Astrocyte of the hippocampus (primary cell): ENCODE measurements around the gene FYN.

Experiments used
- DNase-seq: peaks from one replicate; pipeline ENCODE4 v3.0.0; 2011; ENCODE audit warnings: low read depth, low spot score

FYN gene

DNA sequence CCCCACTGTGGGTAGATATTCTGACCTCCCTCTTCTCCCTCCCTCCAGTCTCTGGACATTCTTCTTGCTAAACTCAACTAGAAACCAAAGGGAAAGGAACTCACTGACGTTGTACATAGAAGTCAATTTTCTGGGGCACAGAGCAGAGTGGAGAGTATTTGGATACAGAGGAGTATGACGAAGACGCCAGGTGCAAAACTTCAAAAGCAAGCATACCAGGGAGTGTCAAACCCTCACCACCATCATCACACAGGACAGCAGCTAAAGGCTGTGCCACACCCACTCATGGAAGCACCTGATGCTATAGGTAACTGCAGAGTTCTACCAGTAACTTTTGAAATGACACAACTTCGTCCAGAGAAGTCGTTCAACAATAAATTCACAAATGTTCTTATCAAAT lies 64.8 kb downstream of the FYN start:
- DNase-seq = no peak

DNA sequence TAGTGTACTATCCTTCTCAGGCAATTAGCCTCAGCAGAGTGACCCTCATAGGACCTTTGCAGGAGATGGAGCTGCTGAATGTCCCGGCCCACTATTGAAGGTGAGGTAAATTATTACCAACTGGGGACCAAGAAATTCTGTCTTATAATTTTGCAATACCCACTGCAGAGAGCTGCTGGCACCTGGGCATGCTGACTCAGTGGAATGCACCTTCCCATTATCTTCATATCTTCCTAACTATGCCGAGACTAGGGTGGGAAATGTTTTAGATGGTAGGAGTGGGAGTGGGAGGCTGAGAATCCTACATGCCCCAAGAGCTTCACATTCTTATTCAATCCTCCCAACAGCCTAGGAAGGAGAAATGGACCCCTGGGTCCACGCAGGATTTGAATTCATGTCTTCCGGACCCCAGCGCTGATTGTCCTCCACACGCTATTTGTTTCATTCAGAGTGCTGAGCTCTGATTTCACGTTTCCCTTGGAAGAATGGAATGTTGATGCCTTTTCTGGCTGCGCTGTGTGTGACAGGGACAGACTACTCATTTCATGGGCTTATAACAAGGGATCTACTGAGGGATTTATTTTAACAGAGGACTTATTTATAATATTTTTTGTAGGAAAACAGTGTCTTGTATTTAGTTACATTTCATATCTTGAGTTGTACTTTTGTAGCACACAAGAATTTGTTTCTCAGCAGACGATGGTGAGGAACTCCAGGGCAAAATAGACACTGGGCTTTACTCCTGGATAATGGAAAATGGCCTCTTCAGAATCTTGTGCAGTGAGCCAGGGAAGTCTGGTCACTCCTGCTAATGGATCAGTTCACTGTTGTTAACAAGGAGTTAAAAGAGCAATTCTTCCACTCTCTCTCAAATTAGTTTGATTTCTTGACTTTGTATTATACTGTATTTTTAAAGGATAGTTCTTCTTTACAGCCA lies 66.4 kb downstream of the FYN start:
- no peak for DNase-seq

DNA sequence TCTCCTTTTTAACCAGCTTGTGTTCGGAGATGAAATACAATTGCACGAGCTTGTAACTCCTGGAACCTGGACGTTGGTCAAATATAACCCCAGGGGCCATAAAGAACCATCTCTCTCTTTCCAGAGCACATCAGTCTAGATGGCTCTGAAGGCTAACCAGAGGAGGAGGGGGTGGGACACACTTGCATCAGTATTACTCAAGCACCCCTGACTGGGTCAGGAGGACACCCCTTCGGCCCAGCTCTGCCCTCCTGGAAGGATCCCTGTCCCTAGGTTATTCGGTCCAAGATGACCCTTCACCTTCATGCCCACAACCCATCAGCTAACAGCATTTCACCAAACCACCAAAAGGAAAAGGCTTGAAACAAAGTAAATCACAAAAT lies 67.1 kb downstream of the FYN start:
- DNase-seq = no peak

DNA sequence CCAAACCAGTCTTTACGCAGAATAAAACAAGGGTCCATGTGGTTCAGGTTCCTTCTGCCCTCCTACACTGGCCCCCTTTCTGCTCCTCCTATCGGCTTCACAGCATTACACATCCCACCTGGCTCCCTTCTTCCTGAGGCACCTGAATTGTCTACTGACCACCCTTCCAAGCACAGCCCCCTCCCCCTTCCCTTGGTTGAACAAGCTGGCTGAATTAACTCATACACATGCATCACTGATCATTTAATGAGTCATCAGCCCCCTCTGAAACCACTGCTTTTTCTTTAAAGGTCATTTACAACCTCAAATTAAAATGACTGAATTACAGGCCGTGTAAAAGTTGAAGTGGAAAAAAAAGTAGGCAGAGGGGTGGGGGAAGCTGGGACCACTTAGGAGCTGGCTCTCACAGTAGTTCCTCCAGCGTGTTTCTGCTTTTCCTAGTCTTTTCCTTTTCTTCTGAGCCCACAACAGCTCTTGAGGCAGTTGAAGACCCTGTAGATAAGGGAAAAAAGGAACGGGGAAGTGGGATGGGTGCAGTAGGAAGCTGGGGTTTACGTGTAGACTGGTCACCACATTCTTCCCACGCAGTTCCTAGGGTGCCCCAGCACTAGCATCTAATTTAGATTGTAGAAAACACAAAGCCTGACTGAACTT lies 67.6 kb downstream of the FYN start:
- peak; percentile 95 for DNase-seq

DNA sequence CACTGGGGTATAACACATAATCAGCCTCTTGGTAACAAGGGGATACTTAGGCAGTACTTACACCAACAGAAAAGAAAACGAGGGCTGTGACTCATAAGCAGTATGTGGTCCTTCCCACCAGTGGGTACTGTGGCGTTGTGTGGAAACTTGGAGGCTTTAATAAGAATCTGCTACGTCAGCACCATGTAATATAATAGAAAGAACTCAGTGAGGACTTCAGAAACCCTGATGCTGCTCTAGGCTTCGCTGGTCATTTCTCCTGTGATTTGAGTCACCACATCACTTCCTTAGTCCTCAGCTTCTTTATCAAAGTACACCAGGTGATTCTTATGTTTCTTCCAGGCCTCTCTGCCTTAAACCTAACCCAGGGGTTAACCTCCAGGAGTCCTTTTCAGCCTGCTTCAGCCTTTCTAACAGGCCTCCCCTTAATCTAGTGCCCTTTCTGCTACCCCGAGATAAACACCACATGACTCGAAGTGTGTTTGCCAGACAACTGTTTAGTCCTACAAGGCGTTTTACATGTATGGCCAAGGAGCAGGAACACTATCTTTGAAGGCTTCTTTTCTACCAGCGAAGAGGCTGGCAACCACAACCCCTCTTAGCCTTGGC lies 68.5 kb downstream of the FYN start:
- DNase-seq = peak; percentile 93

DNA sequence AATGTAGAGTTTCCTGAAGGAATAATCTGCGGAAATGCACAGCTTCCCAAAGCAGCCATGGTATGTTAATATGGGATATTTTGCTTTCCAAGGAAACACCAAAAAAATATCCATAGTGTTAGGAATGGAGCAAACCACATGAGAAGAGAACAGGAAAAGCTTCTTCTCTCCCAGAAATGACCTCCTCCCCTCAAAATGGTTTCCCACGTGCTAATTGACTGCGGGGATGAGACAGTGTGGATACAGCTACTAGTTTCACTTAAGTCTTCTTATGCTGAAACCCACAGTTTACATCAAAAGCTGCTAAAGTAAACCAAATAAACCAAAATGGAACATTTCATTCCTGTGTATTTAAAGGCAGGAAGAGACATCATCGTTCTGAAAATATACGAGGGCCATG lies 69.4 kb downstream of the FYN start:
- DNase-seq = no peak

DNA sequence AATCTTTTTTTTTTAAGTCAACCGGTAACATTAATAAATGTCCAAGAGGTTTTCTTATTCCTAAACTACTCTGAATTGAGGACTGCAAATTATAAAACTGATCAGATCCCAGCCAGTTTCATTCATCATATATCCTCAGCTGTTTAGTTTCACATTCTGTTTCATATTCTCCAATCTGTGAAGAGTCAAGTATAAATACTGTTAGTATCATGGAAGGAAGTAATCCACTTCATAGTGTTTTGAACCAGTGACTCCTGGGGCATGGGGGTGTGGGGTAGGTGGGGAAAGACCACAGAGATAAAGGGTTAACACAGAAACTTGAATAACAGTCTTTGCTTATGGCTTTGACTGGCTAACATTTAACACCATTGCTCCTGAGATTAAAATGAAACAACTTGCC lies 69.9 kb downstream of the FYN start:
- no peak for DNase-seq

DNA sequence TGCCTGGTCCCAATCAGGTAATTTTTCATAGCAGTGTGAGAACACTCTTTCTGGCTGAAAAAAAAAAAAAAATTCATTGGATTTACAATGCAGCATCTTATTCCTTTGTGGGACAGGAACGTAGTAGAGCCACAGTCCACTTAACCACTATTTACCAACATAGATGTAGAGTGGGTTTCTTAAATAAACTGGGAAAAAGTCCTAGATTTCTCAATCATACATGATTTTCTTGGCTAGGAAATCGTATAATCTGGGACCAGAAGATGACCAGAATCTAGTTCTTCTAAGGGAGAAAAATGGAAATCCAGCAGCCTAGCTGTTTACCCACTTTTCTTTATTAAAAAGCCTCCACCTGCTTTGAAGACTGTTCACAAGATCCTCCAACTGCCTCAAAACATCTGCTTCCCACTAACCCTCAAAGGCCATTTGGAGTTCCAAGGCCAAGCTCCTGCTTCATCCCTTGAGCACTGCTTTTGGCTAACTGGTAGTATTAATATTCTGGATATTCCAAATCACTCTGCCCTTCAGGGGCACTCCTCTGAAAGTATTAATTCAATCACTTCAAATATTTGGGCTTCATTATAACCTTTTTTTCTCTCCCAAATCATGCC lies 70.4 kb downstream of the FYN start:
- no peak for DNase-seq

DNA sequence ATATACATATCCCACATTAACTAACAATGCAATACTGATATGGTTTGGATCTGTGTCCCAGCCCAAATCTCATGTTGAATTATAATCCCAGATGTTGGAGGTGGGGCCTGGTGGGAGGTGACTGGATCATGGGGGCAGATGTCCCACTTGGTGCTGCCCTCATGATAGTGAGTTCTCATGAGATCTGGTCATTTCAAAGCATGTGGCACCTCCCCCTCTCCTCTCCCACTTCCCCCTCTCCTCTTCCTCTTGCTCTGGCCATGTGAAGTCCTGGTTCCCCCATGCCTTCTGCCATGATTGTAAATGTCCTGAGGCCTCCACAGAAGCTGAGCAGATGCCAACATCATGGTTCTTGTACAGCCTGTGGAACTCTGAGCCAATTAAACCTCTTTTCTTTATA lies 71.2 kb downstream of the FYN start:
- no peak for DNase-seq

DNA sequence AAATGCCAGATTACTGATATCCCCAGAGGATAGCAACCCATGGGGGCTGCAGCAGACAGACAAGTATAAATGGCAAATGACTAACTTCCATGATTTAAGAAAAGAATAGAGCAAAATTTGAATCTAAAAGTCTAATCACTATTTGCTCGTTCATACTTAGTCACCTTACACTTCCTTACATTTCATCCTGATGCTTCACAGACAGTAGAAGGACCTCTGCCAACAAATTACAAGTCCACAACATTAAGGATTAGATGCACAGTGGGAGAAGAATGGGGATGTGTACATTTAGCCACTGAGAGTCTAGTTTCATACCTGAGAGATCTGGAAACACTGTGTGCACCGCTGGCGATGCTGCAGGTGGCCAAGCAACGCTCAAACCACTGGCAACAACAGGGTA lies 72.4 kb downstream of the FYN start:
- no peak for DNase-seq

DNA sequence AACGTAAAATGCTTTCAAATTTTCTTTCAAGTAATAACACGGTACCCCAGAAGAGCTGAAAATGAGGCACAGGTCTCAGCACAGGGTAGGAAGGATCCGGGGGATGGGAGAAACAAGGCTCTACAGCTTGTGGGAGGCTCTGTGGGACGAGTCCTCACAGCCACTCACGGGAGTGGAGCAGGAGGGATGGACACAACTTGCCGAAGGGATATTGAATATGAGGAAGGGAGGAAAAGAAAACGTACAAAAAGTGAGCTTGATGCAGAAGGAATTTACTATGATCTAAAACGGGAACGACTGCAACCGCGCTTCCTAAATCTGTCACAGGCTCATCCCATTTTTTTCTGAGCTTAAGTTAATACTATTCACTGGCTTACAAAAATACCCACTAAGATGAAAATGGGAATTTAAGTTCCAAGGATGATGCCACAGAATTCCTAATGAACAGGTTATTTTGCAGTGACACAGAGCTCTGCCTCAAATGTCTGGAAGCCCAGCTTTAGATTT lies 72.9 kb downstream of the FYN start:
- DNase-seq = no peak

DNA sequence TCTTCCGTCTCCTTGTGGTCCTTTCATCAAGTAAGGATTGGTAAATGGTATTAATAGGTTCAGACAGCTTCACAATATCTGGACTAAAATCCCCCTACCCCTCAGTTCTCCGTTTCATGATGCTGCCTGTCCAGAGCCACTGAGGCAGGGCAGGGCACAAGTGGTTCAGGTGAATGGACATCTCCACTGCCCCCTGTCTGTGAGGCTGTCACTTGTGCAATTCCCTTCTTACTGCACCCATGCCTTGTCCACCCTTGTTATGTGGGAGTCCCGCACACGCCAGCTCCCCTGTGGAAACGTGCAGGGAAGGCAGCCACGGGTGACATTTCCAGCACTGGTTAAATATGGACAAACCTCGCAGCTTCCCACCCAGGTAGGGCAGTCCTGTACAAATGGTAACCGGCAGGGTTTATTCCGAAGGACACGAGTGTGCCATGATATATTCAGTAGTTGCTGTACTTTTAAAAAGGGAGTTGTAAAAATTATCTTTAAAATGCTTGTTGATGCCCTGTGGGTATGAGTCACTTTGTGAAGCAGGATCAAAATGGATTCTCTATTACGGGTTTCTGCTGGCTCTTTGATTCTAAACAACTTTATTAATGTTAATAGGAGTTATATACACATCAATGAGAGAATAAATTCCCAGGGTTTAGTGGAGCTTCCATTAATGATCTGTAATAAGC lies 73.5 kb downstream of the FYN start:
- no peak for DNase-seq

DNA sequence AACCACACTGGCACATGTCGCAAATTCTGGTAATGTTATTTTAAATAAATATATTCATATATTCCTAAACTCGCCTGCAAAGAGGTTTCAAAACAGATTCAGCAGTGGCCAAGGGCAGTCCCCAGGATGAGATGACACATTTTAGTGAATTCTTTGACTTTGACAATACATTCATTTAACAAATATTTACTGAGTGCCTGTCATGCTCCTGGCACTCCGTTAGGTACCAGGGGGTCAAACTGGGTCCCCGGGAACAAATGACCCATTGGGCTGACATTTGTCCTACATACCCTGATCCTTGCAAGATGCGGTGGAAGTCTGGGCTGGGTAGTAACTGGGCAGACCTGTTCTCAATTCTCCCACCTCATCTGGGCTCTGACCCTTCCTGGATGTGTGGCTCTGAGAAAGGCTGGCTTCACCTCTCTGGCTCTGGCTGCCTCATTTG lies 74.9 kb downstream of the FYN start:
- DNase-seq = no peak

DNA sequence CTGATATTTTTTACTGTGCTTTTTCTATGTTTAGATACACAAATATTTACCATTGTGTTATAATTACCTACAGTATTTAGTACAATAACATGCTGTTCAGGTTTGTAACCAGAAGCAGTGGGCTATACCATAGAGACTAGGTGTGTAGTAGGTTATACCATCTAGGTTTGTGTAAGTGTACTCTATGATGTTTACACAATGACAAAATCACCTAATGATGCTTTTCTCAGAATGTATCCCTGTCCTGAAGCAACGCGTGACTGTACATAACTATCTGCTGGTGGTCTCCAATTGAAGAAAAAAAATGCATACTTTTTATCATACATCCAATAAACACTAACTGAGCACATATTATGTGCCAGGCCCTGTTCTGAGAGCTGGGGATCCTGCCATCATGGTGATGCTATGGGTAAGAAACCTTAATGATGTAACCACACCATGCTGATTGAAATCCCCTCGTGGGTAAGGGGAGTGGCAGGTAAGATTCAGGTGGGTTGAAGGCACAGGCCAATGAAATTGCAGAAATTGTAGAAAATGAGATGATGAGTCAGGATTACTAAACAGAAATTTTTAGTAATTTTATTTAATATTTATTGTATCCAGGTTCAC lies 76.8 kb downstream of the FYN start:
- DNase-seq = no peak

DNA sequence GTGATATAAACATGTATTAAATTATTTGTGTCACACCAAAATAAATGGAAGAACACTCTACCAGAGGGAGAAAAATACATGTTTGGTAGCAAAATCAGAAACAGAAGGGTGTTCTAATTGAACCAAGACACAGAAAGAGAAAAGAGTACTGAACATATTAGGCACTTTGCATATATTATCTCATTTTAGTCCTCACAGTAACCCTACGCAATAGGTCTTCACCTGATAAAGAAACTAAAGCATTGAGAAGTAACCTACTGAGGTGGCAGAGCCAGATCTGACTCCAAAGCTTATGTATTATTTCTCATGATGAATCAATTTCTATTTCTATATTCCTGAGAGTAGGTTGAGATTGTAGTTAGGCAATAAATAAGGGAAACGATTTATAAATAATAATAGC lies 77.7 kb downstream of the FYN start:
- DNase-seq = no peak

DNA sequence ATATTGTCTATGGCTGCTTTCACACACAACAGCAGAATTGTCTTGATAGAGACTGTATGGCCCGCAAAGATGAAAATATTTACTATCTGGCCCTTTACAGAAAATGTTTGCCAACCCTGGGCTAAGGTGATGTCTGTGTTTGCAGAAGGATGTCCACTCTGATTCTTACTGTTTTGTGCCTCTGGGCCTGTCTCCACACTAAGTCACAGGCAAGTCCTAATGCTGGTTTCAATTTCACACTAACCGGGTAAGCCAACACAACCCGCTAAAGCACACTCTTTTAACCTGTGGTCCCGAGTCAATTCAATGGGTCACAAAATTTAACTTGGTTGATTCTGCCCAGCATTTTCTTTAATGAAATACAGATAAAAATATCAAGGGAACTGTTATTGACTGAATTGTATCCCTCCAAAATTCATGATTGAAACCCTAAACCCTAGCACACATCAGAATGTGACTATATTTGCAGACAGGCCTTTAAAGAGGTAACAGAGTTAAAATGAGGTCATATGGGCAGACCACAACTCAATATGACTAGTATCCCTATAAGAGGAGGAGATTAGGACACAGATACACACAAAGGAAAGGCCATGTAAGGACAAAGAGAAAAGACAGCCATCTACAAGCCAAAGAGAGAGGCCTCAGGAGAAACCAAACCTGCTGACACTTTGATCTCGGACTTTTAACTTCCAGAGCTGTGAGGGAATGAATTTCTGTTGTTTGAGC lies 78.4 kb downstream of the FYN start:
- no peak for DNase-seq

DNA sequence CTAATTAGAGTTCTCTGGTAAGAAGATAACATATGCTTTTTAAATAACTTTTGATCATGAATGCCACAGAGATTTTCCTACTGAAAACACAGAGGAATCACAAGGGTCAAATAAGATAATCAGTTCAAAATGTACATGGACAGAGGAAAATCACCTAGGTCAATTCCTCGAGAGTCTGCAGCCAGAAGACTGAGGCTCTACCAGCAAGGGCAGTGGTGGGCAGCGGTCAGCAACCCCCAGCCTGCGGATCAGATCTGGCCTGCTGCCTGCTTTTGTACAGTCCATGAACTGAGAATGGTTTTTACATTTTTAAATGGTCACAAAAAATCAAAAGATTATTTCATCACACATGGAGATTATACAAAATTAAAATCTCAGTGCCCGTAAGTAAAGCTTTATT lies 79.0 kb downstream of the FYN start:
- no peak for DNase-seq

DNA sequence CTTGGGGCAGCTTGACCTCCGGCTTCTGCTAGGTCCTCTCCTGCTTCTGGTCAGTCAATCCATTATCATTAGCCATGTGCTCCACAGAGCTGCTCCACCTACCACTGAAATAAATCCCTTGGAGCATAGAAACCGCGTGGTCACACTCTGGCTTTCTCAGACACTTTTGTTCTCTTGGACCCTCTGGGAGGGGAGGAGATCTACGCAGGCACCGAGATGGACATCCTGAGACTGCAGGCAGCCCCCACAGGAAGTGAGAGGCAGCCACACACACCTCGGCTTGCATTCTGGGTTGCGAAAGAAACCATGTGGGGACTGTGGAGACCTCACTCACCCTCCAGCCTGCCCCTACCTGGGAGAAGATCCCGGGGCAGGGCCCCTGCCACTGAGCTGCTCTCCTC lies 79.5 kb downstream of the FYN start:
- no peak for DNase-seq

DNA sequence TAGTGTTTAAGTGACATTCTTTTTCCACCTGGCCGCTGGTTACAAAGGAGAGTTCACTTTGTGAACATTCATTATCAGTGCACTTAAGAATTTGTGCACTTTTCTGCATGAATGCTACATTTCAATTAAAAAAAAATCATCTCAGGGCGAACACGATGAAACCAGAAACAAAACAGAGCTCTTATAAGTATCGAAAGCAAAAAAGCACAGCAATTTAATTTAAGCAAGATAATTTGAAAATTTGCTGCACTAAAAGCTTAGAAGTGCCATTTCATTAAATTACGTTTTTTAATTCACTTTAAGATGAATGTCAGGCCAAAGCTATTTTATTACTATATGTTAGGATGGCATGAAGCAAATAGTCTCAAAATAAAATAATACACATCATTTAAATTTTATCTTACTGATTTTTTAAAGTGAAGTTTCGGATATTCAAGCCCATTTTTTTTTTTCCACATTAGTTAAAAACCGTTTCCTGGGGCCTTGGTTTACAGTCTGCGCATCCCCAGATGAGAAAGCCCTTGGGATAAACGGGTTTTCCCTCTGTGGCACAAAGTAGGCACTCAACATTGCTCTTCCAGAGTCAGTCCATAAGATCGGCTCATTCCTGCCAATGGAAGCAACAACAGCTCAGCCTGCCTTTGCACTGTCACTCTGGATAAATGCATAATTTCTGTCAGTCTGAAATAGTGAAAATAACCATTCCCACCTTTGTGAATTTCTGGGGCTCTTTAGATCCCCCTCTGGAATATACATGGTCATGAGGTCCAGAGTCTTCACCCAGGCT lies 80.1 kb downstream of the FYN start:
- DNase-seq = no peak

DNA sequence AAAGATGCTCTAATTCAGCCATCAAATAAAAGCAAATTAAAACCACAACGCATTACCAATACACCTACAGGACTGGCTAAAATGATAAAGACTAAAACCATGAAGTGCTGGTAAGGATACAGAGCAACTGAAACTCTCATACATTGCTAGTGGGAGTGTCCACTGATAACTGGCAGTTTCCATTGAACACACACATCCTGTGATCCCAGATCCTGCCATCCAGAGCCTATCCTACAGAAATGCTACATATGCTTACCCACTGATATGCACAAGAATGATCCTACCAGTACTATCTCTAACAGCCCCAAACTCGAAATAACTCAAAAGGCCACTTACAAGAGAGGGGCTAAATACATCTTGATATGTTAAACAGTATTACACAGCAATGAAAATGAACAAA lies 81.0 kb downstream of the FYN start:
- DNase-seq = no peak
